OCI-LY7 (cell line): ENCODE measurements around the gene GNAI2. TPM values are rescaled to one million over a fixed set of nuclear protein-coding genes. Genes with fewer than 3 reads are reported as not detected.

ENCODE experiments used
- BruUV-seq: library from RNA; stranded (reverse); fragments of 400-500 nt; replicated peaks from 2 replicates; lab custom pipeline; 2021; lab: Mats Ljungman, UMichigan
- CTCF ChIA-PET: fragments of 300-600 bp; sonication (Branson Sonifier 250); formaldehyde crosslinking; loops from one replicate; lab custom pipeline; 2022; ENCODE audit warnings: antibody characterized with exemption; ENCODE audit not compliant: unreplicated experiment; lab: Charles Lee
- POLR2A ChIA-PET: fragments of 300-600 bp; sonication (Branson Sonifier 250); formaldehyde crosslinking; loops from one replicate; lab custom pipeline; 2022; ENCODE audit warnings: antibody characterized with exemption; lab: Charles Lee
- DNase-seq: peaks from one replicate; pipeline ENCODE4 v3.0.0-alpha.2; 2015; ENCODE audit warnings: low spot score
- H2AFZ ChIP-seq: fragments of 200-600 bp; sonication (generic), shearing (Covaris generic); 2 replicates; pipeline ENCODE4 v1.6.1; 2014; ENCODE audit warnings: mild to moderate bottlenecking, antibody characterized with exemption, low read length, moderate library complexity
- H3K27ac ChIP-seq: fragments of 200-600 bp; sonication (generic); 2 replicates; pipeline ENCODE4 v1.5.1; 2014; ENCODE audit warnings: mixed run types, low read depth, mild to moderate bottlenecking, moderate library complexity, low read length, inconsistent platforms; ENCODE audit not compliant: poor library complexity, severe bottlenecking
- H3K36me3 ChIP-seq: fragments of 200-600 bp; sonication (generic); 2 replicates; pipeline ENCODE4 v1.6.1; 2014; ENCODE audit warnings: mild to moderate bottlenecking, antibody characterized with exemption, low read length, moderate library complexity, mixed read lengths; ENCODE audit not compliant: insufficient read depth
- H3K4me1 ChIP-seq: fragments of 200-600 bp; sonication (generic); 2 replicates; pipeline ENCODE4 v1.5.1; 2014; ENCODE audit warnings: mild to moderate bottlenecking, low read length; ENCODE audit not compliant: insufficient read depth, poor library complexity, severe bottlenecking
- H3K4me2 ChIP-seq: fragments of 200-600 bp; sonication (generic); 2 replicates; pipeline ENCODE4 v1.6.1; 2014; ENCODE audit warnings: mild to moderate bottlenecking, low read length
- H3K4me3 ChIP-seq: fragments of 200-600 bp; sonication (generic); 2 replicates; pipeline ENCODE4 v1.5.1; 2014; ENCODE audit warnings: mild to moderate bottlenecking, low read depth, low read length; ENCODE audit not compliant: poor library complexity, severe bottlenecking
- H3K79me2 ChIP-seq: fragments of 200-600 bp; sonication (generic); 2 replicates; pipeline ENCODE4 v1.6.1; 2016; ENCODE audit warnings: low read depth, mild to moderate bottlenecking, low read length, moderate library complexity, mixed read lengths; ENCODE audit not compliant: insufficient read depth
- H3K9me2 ChIP-seq: fragments of 200-600 bp; sonication (generic); 2 replicates; pipeline ENCODE4 v1.6.1; 2016; ENCODE audit warnings: mild to moderate bottlenecking, low read length, mixed read lengths; ENCODE audit not compliant: insufficient read depth
- H3K9me3 ChIP-seq: fragments of 200-600 bp; sonication (generic); 2 replicates; pipeline ENCODE4 v1.6.1; 2014; ENCODE audit warnings: mild to moderate bottlenecking, mixed run types, low read length, mixed read lengths
- H4K20me1 ChIP-seq: fragments of 200-600 bp; sonication (generic); 2 replicates; pipeline ENCODE4 v1.6.1; 2014; ENCODE audit warnings: mild to moderate bottlenecking, antibody characterized with exemption, low read length, moderate library complexity, mixed read lengths; ENCODE audit not compliant: insufficient read depth
- CTCF ChIP-seq: fragments of 200-600 bp; sonication (generic); conservative IDR thresholded peaks from 2 replicates; pipeline ENCODE4 v1.5.1; 2014; ENCODE audit warnings: mild to moderate bottlenecking, antibody characterized with exemption, low read length, moderate library complexity, mixed read lengths
- EZH2phosphoT487 ChIP-seq: fragments of 200-600 bp; sonication (generic); IDR thresholded peaks from 2 replicates; pipeline ENCODE4 v1.6.1; 2018; ENCODE audit warnings: low read depth, borderline replicate concordance, mild to moderate bottlenecking, mixed run types, antibody characterized with exemption, low read length, moderate library complexity, mixed read lengths
- intact Hi-C: fragments of 100-400 bp; cut with micrococcal nuclease; formaldehyde crosslinking; loops from one replicate; pipeline ENCODE4 v1.10.0; 2022; ENCODE audit not compliant: unreplicated experiment
- total RNA-seq, 2 experiments: library from RNA; depleted of rRNA in 1 of 2; stranded (reverse); fragments of >200 nt in 1 of 2; shearing (Covaris generic) in 1 of 2; gene quantifications; 2 replicates each; pipeline ENCODE4 v1.2.3, GENCODE V29; 2014 to 2022

GNAI2 gene
- total RNA-seq, 2 experiments from 2014 or later = 190 to 256 TPM

GRCh38 chr3:50275996-50276761, 40.2 kb downstream of the GNAI2 start:
- H3K9me3 ChIP-seq = no peaks in the 10 kb centered on the region
- H3K79me2 ChIP-seq = no peaks in the 10 kb centered on the region
- no peak overlapping the region for H3K27ac ChIP-seq
- H3K4me2 ChIP-seq = no peak overlapping the region
- POLR2A ChIA-PET = no interaction called here
- peaks cover 5% of the 10 kb centered on the region for H3K4me1 ChIP-seq
- CTCF ChIA-PET = no interaction called here
- H4K20me1 ChIP-seq = no peaks in the 10 kb centered on the region
- TF ChIP-seq EZH2phosphoT487 (no peak), CTCF (no peak)
- no peak overlapping the region for H2AFZ ChIP-seq
- H3K9me2 ChIP-seq = no peaks in the 10 kb centered on the region
- BruUV-seq = no TSS peak
- DNase-seq = no peak
- intact Hi-C loops = no loop called here
- H3K36me3 ChIP-seq = no peaks in the 10 kb centered on the region
- H3K4me3 ChIP-seq = no peak overlapping the region

- Histone ChIP-seq H3K36me3 (no peaks in the 10 kb centered on the region), H3K4me2 (no peak overlapping the region), H3K9me3 (no peaks in the 10 kb centered on the region), H4K20me1 (no peaks in the 10 kb centered on the region), H3K79me2 (no peaks in the 10 kb centered on the region), H3K4me1 (peaks cover 5% of the 10 kb centered on the region), H3K4me3 (no peak overlapping the region), H3K9me2 (no peaks in the 10 kb centered on the region), H3K27ac (no peak overlapping the region), H2AFZ (no peak overlapping the region)
- DNase-seq = no peak
- intact Hi-C loops = no loop called here
- BruUV-seq = no TSS peak
- TF ChIP-seq CTCF (no peak), EZH2phosphoT487 (no peak)
- ChIA-PET POLR2A (no interaction called here), CTCF (no interaction called here)
Measured at GRCh38 chr3:50276762-50277101, 40.7 kb downstream of the GNAI2 start.
